ENCODE measurements around the gene DOCK4. TPM values are rescaled to one million over a fixed set of nuclear protein-coding genes. Genes with fewer than 3 reads are reported as not detected.

DOCK4 gene
- total RNA-seq, 1 experiment from 2014 or later, result 3.4 TPM

DNA sequence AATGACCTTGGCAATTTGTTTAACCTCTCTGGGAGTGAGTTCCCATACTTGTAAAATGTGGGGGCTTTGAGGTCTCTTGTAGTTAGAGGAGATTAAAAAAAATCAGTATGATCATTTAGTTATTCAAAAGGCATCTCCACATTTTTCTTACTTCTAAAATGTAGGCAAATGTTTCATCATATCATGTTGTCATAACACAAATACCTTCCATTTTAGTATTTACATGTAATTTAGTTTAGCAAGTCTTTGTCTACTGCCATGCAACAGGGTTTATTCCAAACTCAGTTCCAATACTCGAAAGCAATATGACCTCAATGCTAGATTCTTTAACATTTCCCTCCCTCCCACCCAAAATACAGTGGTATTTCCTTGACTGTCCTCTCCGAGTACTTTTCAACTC lies 381.2 kb downstream of the DOCK4 start:
- CTCF ChIA-PET, result no interaction called here
- H3K9me3 Mint-ChIP-seq (ENCODE audit: low read depth, unreplicated experiment), result no peaks in the 10 kb centered on the region
- H3K36me3 Mint-ChIP-seq (ENCODE audit: insufficient read depth, unreplicated experiment), result no peaks in the 10 kb centered on the region
- BruUV-seq (replicated peaks), result no TSS peak
- no peak overlapping the region for H3K4me3 Mint-ChIP-seq (ENCODE audit: low read depth, unreplicated experiment)
- H3K27ac Mint-ChIP-seq (ENCODE audit: unreplicated experiment), result no peak overlapping the region
- intact Hi-C loops (cut with micrococcal nuclease; ENCODE audit: unreplicated experiment), result no loop called here
- TF ChIP-seq, protein P1, sequence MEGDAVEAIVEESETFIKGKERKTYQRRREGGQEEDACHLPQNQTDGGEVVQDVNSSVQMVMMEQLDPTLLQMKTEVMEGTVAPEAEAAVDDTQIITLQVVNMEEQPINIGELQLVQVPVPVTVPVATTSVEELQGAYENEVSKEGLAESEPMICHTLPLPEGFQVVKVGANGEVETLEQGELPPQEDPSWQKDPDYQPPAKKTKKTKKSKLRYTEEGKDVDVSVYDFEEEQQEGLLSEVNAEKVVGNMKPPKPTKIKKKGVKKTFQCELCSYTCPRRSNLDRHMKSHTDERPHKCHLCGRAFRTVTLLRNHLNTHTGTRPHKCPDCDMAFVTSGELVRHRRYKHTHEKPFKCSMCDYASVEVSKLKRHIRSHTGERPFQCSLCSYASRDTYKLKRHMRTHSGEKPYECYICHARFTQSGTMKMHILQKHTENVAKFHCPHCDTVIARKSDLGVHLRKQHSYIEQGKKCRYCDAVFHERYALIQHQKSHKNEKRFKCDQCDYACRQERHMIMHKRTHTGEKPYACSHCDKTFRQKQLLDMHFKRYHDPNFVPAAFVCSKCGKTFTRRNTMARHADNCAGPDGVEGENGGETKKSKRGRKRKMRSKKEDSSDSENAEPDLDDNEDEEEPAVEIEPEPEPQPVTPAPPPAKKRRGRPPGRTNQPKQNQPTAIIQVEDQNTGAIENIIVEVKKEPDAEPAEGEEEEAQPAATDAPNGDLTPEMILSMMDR (IDR thresholded peaks at IDR 0.05; ENCODE audit: unreplicated experiment), result no peak
- no peak for DNase-seq
- H3K27me3 Mint-ChIP-seq (ENCODE audit: unreplicated experiment), result no peaks in the 10 kb centered on the region
- H3K4me1 Mint-ChIP-seq (ENCODE audit: low read depth, unreplicated experiment), result no peaks in the 10 kb centered on the region

DNA sequence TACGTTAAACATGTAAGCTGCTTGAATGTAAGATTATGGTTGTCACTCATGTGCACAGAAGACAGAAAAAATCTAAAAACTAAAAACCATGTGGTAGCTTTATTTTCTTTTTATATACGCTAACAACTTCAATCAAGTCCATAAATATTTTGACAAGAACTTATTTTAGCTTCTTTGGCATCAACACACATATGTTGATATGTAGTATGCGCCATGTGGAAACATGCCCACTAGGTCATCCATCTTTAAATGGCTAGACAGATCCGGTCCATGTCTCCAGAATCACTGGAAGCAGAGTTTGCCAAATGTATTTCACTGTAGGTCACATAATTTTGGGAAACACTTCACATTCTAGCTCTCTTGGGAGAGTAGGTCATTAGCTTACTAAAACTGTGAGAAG lies 382.4 kb downstream of the DOCK4 start:
- TF ChIP-seq, protein P1 (IDR thresholded peaks at IDR 0.05; ENCODE audit: unreplicated experiment), result no peak
- Mint-ChIP-seq H3K36me3 (ENCODE audit: insufficient read depth, unreplicated experiment) (no peaks in the 10 kb centered on the region), H3K4me1 (ENCODE audit: low read depth, unreplicated experiment) (no peaks in the 10 kb centered on the region), H3K27ac (ENCODE audit: unreplicated experiment) (no peak overlapping the region), H3K4me3 (ENCODE audit: low read depth, unreplicated experiment) (no peak overlapping the region), H3K9me3 (ENCODE audit: low read depth, unreplicated experiment) (no peaks in the 10 kb centered on the region), H3K27me3 (ENCODE audit: unreplicated experiment) (no peaks in the 10 kb centered on the region)
- no peak for DNase-seq
- CTCF ChIA-PET, result no interaction called here
- BruUV-seq (replicated peaks), result no TSS peak
- intact Hi-C loops (cut with micrococcal nuclease; ENCODE audit: unreplicated experiment), result no loop called here

DNA sequence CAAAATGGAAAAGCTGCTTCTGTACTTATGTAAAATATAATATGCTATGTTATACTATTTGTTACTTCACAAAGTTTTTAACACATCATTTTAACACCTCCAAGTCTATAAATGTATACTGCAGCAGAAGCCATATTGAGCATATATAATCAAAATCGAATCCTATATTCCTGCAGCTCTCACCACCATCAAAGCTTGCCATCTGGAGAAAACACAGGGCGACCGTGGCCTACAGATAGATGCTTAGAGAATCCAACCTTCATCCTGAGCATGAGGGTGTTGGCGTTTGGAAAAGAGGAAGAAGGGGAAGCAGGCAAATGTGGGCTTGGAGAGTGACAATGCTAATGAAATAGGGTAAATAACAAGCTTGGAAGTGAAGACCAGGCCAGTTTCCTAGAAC lies 385.2 kb downstream of the DOCK4 start:
- Mint-ChIP-seq H3K36me3 (ENCODE audit: insufficient read depth, unreplicated experiment) (no peaks in the 10 kb centered on the region), H3K27ac (ENCODE audit: unreplicated experiment) (no peak overlapping the region), H3K27me3 (ENCODE audit: unreplicated experiment) (no peaks in the 10 kb centered on the region), H3K4me1 (ENCODE audit: low read depth, unreplicated experiment) (no peaks in the 10 kb centered on the region), H3K9me3 (ENCODE audit: low read depth, unreplicated experiment) (no peaks in the 10 kb centered on the region), H3K4me3 (ENCODE audit: low read depth, unreplicated experiment) (no peak overlapping the region)
- no TSS peak for BruUV-seq (replicated peaks)
- TF ChIP-seq, protein P1 (IDR thresholded peaks at IDR 0.05; ENCODE audit: unreplicated experiment), result no peak
- intact Hi-C loops (cut with micrococcal nuclease; ENCODE audit: unreplicated experiment), result no loop called here
- no peak for DNase-seq
- CTCF ChIA-PET, result no interaction called here

DNA sequence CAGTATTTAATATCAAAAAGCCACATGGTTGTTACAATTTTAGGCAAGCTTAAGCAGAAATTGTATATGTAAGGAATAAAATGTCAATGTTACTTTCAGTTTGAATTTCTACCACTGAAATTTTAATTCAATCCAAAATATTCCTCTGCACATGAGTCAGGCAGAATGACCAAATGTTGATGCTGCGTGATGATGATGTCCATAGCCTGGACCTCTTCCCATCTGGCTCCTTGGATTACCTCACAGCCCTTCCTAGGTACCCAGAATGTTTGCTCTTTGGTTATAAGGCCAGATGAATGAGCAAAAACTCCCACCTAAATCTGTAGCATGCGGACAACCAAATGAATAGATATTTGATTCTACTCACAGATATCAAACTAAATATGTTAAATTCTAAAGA lies 385.6 kb downstream of the DOCK4 start:
- no peak for DNase-seq
- Mint-ChIP-seq H3K36me3 (ENCODE audit: insufficient read depth, unreplicated experiment) (no peaks in the 10 kb centered on the region), H3K4me3 (ENCODE audit: low read depth, unreplicated experiment) (no peak overlapping the region), H3K27me3 (ENCODE audit: unreplicated experiment) (no peaks in the 10 kb centered on the region), H3K27ac (ENCODE audit: unreplicated experiment) (no peak overlapping the region), H3K4me1 (ENCODE audit: low read depth, unreplicated experiment) (no peaks in the 10 kb centered on the region), H3K9me3 (ENCODE audit: low read depth, unreplicated experiment) (no peaks in the 10 kb centered on the region)
- BruUV-seq (replicated peaks), result no TSS peak
- intact Hi-C loops (cut with micrococcal nuclease; ENCODE audit: unreplicated experiment), result no loop called here
- CTCF ChIA-PET, result no interaction called here
- TF ChIP-seq, protein P1 (IDR thresholded peaks at IDR 0.05; ENCODE audit: unreplicated experiment), result no peak

DNA sequence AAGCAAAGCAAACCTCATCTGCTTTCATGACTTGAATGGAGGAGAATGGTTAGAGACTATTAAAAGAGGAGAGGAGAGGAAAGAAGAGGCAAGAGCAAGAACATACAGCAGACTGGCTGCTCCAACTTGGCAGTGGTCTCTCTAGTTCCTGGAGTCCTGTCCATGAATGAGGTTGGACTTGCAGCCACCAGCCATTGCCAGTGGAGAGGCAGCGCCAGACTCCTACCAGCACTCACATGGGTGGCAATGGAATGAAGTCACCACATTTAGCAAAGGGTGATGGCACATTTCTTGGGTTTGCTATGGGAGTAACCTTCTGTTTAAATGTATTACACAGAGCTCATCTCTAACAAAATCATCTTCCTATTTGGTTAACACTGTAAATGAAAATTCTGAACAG lies 386.1 kb downstream of the DOCK4 start:
- no peak for DNase-seq
- H3K9me3 Mint-ChIP-seq (ENCODE audit: low read depth, unreplicated experiment), result no peaks in the 10 kb centered on the region
- H3K36me3 Mint-ChIP-seq (ENCODE audit: insufficient read depth, unreplicated experiment), result no peaks in the 10 kb centered on the region
- CTCF ChIA-PET, result no interaction called here
- no peaks in the 10 kb centered on the region for H3K27me3 Mint-ChIP-seq (ENCODE audit: unreplicated experiment)
- BruUV-seq (replicated peaks), result no TSS peak
- intact Hi-C loops (cut with micrococcal nuclease; ENCODE audit: unreplicated experiment), result no loop called here
- H3K4me1 Mint-ChIP-seq (ENCODE audit: low read depth, unreplicated experiment), result no peaks in the 10 kb centered on the region
- no peak overlapping the region for H3K27ac Mint-ChIP-seq (ENCODE audit: unreplicated experiment)
- TF ChIP-seq, protein P1 (IDR thresholded peaks at IDR 0.05; ENCODE audit: unreplicated experiment), result no peak
- no peak overlapping the region for H3K4me3 Mint-ChIP-seq (ENCODE audit: low read depth, unreplicated experiment)

All from Calu3 (cell line).